ENCODE measurements around the gene GAN.

The GAN gene

GRCh38 chr16:81293909-81294802, 20.6 kb upstream of the GAN start:
- no peak for TF ChIP-seq TCF12 (IDR thresholded peaks at IDR 0.05; ENCODE audit: low read depth)
- TF ChIP-seq REST (IDR thresholded peaks at IDR 0.05; ENCODE audit: low read depth) = no peak
- no peak for TF ChIP-seq EP300 (IDR thresholded peaks at IDR 0.05; ENCODE audit: borderline replicate concordance)
- no peak for TF ChIP-seq FOXM1 (IDR thresholded peaks at IDR 0.05; ENCODE audit: borderline replicate concordance, low read depth)
- TF ChIP-seq USF1 (IDR thresholded peaks at IDR 0.05) = no peak
- TF ChIP-seq EGR1 (IDR thresholded peaks at IDR 0.05) = no peak
- TF ChIP-seq TEAD4 (IDR thresholded peaks at IDR 0.05) = no peak
- no peak for TF ChIP-seq RAD21 (IDR thresholded peaks at IDR 0.05; ENCODE audit: low read depth)

- no peak for TF ChIP-seq TCF12 (IDR thresholded peaks at IDR 0.05; ENCODE audit: low read depth)
- no peak for TF ChIP-seq CEBPB (IDR thresholded peaks at IDR 0.05)
- TF ChIP-seq MAX (IDR thresholded peaks at IDR 0.05) = no peak
- TF ChIP-seq REST (IDR thresholded peaks at IDR 0.05; ENCODE audit: low read depth) = no peak
- no peak for TF ChIP-seq ZBTB7A (IDR thresholded peaks at IDR 0.05; ENCODE audit: low read depth)
- TF ChIP-seq RAD21 (IDR thresholded peaks at IDR 0.05; ENCODE audit: low read depth) = no peak
- TF ChIP-seq EGR1 (IDR thresholded peaks at IDR 0.05) = no peak
- TF ChIP-seq CREB1 (IDR thresholded peaks at IDR 0.05; ENCODE audit: low read depth) = no peak
- no peak for TF ChIP-seq EP300 (IDR thresholded peaks at IDR 0.05; ENCODE audit: borderline replicate concordance)
- TF ChIP-seq TAF1 (IDR thresholded peaks at IDR 0.05; ENCODE audit: low read depth) = no peak
- no peak for TF ChIP-seq USF1 (IDR thresholded peaks at IDR 0.05)
- TF ChIP-seq FOXM1 (IDR thresholded peaks at IDR 0.05; ENCODE audit: borderline replicate concordance, low read depth) = no peak
- TF ChIP-seq YY1 (IDR thresholded peaks at IDR 0.05; ENCODE audit: low read depth) = no peak
- TF ChIP-seq TEAD4 (IDR thresholded peaks at IDR 0.05) = no peak
- TF ChIP-seq NFIC (IDR thresholded peaks at IDR 0.05) = no peak
These were observed 18.1 kb upstream of the GAN start for GRCh38 chr16:81296631-81297030.

GRCh38 chr16:81307770-81308169, 7.0 kb upstream of the GAN start:
- no peak for TF ChIP-seq REST (IDR thresholded peaks at IDR 0.05; ENCODE audit: low read depth)
- no peak for TF ChIP-seq NFIC (IDR thresholded peaks at IDR 0.05)
- no peak for TF ChIP-seq EGR1 (IDR thresholded peaks at IDR 0.05)
- no peak for TF ChIP-seq CREB1 (IDR thresholded peaks at IDR 0.05; ENCODE audit: low read depth)
- no peak for TF ChIP-seq MAX (IDR thresholded peaks at IDR 0.05)
- no peak for TF ChIP-seq TEAD4 (IDR thresholded peaks at IDR 0.05)
- TF ChIP-seq TAF1 (IDR thresholded peaks at IDR 0.05; ENCODE audit: low read depth) = no peak
- TF ChIP-seq USF1 (IDR thresholded peaks at IDR 0.05) = no peak
- no peak for TF ChIP-seq FOXM1 (IDR thresholded peaks at IDR 0.05; ENCODE audit: borderline replicate concordance, low read depth)
- TF ChIP-seq EP300 (IDR thresholded peaks at IDR 0.05; ENCODE audit: borderline replicate concordance) = no peak
- TF ChIP-seq YY1 (IDR thresholded peaks at IDR 0.05; ENCODE audit: low read depth) = no peak
- TF ChIP-seq ZBTB7A (IDR thresholded peaks at IDR 0.05; ENCODE audit: low read depth) = no peak
- no peak for TF ChIP-seq CEBPB (IDR thresholded peaks at IDR 0.05)
- TF ChIP-seq RAD21 (IDR thresholded peaks at IDR 0.05; ENCODE audit: low read depth) = no peak
- TF ChIP-seq TCF12 (IDR thresholded peaks at IDR 0.05; ENCODE audit: low read depth) = no peak
